GM19240 (cell line): ENCODE data around the gene FHAD1.
"Not testable (repeated sequence)": the region's sequence is repeated elsewhere in the genome, so short reads cannot be mapped to it uniquely, and the experiment has no call there.

Experiments
- DNase-seq: peaks from one replicate; pipeline ENCODE4 v3.0.0; 2011; ENCODE audit warnings: low spot score; ENCODE audit not compliant: insufficient read length

FHAD1 gene

DNA sequence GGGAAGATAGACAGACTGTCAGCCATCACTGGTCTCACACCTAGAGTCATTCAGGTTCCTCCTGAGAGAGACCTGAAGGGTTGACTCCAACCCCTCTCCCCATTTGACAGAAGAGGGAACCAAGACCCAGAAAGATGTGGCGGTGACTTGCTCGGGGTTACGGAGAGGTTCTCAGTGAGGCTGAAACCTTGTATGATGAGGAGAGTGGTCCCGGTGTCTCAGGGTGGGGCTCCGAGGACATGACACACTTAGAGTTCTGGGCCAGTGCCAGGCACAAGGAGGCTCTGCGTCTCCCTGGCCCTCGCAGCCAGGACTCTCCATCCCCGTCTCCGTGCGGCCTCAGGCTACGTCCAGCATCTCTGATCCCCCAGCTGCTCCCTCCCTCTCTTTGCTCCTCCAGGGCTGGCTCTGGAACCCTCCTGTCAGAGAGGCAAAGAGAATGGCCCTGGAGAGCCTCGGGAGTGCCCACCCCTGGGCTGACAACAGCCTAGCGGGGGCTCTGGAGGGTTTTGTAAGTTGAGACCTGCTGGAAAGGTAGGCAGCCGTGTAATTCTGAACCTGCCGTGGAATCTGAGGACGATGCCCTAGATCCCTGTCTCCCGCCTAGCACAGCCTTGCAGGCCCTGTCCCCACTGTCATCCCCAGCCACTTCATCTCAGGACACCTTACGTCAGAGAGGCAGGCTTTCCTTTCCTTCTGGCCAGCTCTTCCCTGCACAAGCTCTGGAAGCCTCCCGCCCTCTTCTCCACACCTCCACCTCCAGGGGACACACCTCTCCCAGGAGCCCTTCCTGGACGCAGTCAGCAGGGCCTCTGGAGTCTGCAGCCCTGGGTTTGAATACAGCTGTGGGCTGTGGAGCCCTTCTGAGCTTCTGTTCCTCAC, 166.8 kb downstream of the FHAD1 start:
- no peak for DNase-seq

DNA sequence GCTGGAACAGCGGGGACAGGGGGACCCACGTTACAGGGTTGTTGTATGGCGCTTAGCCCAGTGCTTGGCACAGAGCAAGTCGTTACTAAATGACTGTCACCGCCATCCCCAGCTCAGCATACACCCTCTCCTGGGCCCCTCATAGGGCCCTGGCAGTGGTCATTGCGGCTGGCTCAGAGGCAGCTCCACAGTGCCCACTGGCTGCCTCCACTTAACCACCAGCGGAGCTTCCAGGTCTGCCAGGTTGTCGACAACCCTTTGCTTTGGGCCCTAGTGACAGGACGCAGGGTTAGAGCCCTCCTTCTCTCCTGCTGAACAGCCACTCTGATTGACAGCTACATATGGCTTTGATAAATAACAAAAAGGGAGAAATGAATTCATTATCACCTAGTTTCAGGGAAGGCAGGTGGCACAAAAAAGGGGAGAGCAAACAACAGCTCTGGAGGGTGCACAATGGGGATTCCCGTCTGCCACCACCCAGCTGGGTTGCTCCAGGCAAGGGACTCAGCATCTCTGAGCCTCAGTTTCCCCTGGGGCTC, 167.5 kb downstream of the FHAD1 start:
- DNase-seq: no peak

DNA sequence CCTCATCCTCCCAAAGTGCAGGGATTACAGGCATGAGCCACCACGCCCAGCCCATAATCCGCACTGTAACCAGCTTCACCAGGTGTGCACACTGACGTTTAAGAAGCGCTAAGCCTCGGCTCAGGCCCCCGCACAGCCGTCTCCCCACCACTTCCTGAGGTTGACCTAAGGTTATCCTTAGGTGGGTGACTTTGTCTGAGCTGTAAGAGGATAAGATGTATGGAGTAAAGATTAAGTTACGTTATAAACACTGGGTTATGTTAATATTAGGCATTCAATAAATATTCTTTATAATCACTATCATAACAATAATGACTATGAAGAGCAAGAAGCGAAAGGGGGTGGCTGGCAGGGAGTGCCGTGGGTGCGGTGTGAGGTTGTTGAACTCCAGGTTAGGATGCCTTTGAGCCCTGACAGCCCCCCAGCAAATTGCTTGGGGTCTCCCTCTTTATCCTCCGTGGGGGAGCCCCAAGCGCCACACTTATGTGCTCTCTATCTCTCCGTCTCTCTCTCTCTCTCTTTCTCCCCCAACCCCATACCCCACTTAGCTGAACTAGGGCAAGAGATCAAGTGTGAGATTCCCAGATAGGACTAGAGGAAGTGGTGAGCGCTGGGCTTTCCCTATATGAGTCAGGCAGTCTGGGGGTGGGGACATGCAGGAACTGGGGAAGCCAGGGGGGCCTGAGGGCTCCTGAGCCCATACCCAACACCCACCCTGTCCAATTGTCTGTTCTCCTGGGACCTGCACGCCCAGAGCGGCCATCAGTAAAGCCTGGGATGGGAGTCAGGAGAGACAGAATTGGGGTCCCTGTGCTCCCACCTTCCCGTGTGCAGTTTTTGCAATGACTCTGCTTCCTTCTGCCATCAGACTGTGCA, 170.3 kb downstream of the FHAD1 start:
- no peak for DNase-seq

DNA sequence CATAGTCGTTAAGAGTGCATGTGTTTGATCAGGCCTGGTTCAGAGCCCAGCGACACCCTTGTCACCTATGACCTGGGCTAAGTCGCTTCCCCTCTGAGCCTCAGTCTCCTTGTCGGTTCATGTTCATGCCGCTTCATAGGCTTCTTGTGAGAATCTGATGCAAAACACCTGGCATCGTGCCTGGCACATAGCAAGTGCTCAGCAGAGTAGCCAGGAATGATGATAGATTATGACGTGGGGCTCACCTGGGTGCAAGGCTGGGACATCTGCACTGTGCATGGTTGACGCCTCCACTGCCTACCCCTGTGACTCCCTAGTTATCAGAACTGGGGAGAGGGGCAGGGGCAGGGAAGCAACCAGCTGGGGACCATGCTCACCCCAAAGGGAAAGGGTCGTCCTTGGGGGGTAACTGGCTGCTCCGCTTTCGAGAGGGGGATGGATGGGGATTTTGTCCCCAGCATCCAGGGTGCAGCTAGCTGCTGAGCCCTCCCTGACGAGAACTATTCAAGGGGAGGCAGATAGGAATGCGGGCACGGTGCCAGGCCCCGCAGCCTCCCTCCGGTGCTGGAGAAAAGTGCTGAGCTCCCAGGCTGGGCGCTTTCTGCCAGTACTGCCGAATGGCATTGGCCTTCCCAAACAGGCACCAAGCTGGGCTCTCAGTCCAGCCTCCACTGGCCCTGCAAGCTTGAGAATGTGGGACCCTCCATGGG, 171.9 kb downstream of the FHAD1 start:
- DNase-seq: no peak

DNA sequence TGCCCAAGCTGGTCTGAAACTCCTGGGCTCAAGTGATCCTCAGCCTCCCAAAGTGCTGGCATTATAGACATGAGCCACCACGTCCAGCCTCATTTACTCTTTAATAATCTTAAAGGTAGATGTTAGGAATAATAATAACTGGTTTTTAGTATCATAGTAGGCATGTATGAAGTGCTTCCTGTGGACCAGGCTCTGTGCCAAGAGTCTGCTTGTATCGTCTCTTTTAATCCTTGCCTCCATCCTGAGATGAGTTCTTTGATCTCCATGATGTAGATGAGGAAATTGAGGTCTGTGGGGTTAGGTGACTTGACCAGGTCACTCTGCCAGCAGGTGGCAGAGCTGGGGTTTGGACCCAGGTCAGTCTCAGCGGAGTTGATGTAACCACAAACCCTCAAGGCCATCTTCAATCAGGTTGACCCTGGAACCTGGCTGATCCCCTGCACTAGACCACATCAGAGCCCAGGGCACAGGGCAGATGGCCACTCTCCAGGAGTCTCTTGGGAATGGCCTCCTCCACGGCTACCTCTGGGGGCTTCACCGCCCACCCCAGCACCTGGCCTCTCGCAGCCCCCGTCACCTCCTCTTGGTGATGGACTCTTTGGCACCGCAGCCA, 173.9 kb downstream of the FHAD1 start:
- no peak for DNase-seq

DNA sequence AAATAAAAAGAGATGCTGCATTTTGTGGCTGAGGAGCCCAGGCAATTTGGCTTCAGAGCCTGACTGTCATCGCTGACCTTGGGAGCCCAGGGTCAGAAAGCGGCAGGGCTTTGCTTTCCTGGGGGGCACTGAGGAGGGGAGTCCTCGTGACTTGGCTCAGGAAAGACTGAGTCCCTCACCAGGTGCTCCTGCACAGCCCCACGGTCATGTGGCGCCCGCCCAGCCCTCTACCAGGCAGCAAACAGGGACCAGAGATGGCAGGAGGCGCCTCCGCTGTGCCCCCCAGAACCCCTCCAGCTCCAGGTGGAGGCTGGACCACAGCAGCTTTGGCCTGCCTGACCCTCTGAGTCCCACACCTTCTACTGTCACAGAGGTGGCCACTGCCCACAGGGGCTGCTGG, 175.8 kb downstream of the FHAD1 start:
- DNase-seq: no peak

DNA sequence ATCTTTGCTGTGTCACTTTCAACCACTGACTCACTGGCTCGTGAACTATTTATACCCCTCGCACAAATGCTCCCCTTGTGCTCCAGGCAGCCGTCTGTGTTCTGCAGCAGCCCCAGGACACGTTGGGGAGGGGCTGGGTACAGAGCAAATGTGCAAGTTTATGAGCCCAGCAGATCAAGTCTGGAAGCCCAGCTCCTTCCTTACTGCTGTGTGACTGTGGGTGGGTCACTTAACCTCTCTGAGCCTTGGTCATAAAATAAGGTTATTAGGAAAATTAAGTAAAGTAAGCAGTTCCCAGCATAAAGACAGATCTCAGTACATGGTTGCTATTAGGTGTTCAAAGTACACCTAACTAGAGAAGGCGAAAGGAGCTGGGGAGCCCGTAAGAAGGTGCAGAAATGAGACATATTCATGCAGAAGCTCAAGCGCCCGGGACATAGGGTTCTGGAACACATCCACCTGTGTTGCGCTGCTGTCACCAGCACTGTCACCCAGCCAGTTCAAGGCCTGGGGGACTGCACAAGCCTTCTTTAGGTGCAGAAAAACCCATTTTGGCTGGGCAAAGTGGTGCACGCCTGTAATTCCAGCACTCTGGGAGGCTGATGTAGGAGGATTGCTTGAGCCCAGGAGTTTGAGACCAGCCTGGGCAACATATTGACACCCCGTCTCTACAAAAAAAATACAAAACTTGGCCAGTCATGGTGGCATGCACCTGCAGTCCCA, 176.5 kb downstream of the FHAD1 start:
- DNase-seq: no peak

DNA sequence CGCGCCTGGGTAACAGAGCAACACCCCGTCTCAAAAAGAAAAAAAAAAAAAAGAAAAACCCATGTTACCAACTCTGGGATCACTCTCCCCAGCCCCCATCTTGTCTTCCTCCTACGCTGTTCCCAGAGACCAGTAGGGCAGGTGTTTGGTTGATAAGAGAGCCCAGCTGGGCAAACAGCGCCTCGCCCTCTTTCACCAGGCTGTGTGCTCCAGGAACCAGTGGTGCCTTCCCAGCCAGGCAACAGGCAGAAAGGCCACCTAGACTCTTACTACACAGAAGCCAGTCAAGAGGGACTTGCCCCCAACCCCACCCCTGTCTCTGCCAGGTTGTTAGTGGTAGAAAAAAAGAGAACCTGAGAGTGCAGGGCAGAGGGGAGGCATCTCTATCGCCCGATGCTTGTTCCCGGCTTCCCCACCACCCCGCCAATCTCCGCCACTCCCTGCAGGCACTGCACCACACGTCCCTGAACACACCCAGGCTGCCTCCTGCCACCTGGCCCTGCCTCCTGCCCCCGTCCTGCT, 177.2 kb downstream of the FHAD1 start:
- no peak for DNase-seq

DNA sequence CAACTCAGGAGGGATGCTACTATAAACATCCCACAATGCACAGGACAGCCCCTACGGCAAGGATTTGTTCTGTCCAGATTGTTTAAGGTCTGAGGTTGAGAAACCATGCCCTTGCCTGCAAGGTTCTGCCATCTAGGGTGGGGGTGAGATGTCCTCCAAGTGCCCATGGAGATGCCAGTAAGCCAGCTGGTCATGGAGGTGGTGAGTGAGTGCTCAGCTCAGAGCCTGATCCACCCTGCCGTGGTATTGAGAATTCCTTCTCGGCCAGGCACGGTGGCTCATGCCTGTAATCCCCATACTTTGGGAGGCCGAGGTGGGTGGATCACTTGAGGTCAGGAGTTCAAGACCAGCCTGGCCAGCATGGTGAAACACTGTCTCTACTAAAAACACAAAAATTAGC, 178.0 kb downstream of the FHAD1 start:
- no peak for DNase-seq

DNA sequence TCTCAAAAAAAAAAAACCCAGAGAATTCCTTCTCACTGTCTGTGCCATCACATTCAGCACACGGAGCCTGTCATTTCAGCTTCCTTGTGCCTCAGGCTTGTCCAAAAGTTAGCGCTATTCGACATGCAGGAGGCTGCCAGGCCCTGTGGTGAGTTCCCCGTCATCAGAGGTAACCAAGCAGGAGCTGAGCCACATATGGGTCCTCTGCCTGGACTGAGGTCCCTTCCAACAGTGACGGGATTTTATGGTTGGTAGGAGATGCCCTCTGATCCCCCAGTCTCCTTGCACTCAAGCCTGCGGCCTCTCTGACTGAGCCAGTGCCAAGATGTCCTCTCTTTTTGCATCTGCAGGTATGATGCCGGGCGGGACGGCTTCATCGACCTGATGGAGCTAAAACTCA, 178.5 kb downstream of the FHAD1 start:
- DNase-seq: no peak

DNA sequence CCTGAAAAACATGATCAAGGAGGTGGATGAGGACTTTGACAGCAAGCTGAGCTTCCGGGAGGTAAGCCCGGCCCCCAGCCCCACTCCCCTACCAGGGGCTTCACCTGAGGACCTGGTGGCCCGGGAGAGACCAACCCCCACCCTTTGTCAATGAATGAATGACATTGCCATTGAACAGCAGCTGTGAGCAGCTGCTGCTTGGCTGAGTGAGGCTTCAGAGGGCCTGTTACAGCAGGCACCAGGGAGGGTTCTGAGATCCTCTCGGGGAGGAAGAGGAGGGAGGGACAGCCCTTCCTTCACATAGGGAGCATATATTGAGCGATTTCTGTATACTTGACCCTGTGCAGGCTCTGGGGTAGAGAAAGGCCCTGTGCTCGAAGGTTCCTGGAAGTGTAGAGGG, 178.9 kb downstream of the FHAD1 start:
- no peak for DNase-seq

DNA sequence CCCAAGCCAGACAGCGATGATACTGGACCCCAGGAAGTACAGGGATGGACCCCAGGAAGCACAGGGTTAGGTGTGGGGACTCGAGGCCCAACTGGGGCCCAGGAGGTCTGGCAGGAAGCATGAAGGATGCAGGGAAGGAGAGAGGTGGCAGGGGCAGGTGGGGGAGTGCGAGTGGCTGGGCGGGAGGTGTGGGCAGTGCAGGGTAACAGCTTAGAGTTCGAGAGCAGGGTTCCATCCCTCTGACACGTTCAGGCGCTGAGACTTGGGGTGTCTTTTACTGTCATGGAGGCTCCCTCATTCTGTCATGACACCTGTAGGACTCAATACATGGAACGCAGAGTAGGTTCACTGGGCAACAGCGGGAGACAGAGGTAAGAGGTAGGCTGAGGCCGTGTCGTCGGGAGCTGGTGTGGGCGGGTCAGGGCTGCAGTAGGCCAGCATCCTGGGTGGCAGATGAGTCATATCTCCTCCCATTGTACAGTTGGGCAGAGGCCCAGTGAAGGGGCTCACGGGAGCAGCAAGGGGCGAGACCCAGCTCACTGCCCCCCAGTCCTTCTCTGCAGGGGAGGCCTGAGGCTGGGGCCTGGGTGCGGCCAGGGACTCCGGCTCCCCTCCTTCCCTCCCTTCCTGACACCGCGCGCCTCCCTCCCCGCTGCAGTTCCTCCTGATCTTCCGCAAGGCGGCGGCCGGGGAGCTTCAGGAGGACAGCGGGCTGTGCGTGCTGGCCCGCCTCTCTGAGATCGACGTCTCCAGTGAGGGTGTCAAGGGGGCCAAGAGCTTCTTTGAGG, 179.7 kb downstream of the FHAD1 start:
- no peak for DNase-seq

DNA sequence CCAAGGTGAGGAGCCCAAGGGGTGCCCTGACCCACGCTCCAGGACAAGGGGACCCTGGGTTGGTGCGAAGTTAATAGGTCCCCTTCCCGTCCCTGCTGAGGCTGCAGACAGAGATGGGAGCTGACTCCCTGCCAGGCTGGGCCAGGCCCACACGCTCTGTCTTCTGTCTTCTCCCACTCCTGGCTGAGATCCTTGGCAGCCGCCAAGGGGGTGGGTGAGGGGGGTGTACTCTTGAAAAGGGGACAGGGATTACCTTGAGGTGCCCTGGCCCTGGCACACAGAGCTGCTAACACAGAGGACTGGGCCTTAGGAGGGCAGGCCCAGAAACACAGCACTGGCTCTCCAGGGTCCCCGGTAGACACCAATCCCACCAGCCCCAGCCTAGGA, 180.2 kb downstream of the FHAD1 start:
- DNase-seq: no peak

DNA sequence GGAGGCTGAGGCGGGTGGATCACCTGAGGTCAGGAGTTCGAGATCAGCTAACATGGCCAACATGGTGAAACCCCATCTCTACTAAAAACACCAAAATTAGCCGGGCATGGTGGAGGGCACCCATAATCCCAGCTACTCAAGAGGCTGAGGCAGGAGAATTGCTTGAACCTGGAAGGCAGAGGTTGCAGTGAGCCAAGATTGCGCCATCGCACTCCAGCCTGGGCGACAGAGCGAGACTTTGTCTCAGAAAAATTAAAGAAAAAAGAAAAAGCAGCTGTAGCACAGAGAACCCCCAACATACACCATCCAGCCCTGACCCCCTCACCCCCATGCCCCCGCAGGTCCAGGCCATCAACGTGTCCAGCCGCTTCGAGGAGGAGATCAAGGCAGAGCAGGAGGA, 181.2 kb downstream of the FHAD1 start:
- not testable (repeated sequence) for DNase-seq

DNA sequence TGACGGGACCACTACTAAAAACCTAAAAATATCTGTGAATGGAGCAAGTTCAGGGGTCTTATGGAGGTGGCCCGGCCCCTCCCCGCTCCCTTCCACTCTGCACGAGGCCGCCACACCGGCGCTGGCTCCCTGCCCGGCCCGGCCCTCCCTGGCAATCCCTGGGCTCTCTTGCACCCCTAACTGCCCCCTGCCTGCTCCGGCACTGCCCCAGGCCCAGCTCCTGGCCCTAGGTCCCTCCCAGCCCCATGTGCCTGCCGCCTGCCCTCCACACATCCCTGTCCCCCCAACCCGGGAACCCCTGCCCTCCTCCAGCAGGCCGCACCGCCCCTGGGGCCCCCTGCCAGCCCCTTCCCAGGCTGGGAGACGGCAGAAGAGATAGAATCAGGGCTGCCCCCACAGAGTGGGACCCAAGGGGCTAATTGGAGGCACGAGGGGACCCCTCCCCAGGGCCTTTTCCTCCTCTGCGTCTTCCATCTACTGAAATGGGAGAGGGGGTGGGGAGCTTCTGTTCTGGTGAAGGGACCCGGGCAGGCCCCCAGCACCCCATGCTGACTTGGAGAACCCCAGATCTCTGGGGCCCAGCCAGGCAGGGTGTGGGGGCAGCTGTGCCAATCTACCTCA, 181.9 kb downstream of the FHAD1 start:
- no peak for DNase-seq

DNA sequence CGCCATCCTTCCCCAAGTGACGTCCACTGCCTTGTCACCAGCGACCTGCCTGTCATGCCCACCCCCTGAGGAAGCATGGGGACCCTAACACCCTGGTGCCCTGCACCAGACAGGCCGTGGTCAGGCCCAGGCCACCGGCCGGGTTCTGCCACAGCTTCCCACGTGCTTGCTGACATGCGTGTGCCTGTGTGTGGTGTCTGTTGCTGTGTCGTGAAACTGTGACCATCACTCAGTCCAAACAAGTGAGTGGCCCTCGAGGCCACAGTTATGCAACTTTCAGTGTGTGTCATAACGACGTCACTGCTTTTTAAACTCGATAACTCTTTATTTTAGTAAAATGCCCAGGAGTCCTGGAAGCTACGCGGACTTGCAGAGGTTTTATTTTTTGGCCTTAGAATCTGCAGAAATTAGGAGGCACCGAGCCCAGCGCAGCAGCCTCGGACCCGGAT, 182.7 kb downstream of the FHAD1 start:
- no peak for DNase-seq

DNA sequence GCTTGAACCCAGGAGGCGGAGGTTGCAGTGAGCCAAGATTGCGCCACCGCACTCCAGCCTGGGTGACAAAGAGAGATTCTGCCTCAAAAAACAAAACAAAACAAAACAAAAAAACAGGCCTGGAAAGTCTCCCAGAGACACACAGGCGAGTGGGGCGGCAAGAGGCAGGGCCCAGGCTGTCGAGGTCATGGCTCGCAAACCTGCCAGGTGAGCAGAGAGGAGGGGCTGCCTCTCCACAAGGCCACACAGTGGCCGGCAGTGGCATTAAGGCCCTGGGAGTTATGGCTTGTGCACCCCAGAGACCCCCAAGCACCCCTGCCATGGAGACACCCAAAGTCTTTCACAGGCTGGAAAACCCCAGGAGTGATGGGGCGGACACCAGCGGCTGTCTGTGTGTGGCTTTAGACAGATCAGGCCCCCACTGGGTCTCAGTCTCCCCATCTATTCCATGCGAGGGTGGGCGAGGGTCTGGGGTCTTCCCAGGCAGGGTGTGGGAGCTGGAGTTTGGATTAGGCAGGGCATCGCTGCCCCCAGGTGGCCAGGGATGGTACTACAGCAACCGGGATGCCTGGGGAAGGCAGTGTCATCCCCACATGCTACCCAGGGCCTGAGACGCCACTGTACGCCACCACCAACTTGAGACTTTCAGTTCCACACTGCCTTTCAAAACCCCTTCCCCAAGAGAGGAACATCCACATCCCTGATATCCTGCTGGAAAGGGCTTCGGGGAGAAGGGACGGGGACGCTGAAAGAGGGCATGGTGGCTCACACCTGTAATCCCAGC, 184.0 kb downstream of the FHAD1 start:
- DNase-seq: peak; percentile 92

DNA sequence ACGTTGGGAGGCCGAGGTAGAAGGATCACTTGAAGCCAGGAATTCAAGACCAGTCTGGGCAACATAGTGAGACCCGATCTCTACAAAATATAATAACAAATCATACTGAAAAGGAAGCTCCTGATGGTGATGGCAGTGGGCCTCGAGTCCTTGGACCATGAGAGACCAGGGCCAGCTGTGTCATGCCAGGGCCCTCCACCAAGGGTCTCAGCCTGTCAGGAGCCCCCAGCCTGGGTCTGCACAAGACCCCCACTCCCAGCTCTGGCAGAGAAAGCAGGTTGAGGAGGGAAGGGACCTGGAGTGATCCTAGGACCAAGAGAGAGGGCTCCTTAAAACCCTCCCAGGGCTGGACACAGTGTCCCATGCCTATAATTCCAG, 184.5 kb downstream of the FHAD1 start:
- DNase-seq: no peak
